BLaER1 (cell line): ENCODE results near the gene NAPG.
A peak's percentile ranks its signal among the peaks of the same experiment; 100 is the strongest.

Experiments
- H3K27ac ChIP-seq: shearing (Covaris generic); formaldehyde crosslinking; 2 replicates; pipeline ENCODE4 v1.8.1; 2022
- H3K27me3 ChIP-seq: shearing (Covaris generic); formaldehyde crosslinking; 2 replicates; pipeline ENCODE4 v1.8.1; 2022
- H3K36me3 ChIP-seq: shearing (Covaris generic); formaldehyde crosslinking; 2 replicates; pipeline ENCODE4 v1.8.1; 2022
- H3K4me1 ChIP-seq: shearing (Covaris generic); formaldehyde crosslinking; 2 replicates; pipeline ENCODE4 v1.8.1; 2022
- H3K4me2 ChIP-seq: shearing (Covaris generic); formaldehyde crosslinking; 2 replicates; pipeline ENCODE4 v1.8.1; 2022
- H3K4me3 ChIP-seq: shearing (Covaris generic); formaldehyde crosslinking; 2 replicates; pipeline ENCODE4 v1.8.1; 2022
- H3K9ac ChIP-seq: shearing (Covaris generic); formaldehyde crosslinking; 2 replicates; pipeline ENCODE4 v1.8.1; 2022
- H3K9me3 ChIP-seq: shearing (Covaris generic); formaldehyde crosslinking; 2 replicates; pipeline ENCODE4 v1.8.1; 2022
- H4K20me1 ChIP-seq: shearing (Covaris generic); formaldehyde crosslinking; 2 replicates; pipeline ENCODE4 v1.8.1; 2022
- Cebpa-rat ChIP-seq: shearing (Covaris generic); IDR thresholded peaks from 2 replicates; pipeline ENCODE4 v1.8.1; 2022

The NAPG gene

DNA sequence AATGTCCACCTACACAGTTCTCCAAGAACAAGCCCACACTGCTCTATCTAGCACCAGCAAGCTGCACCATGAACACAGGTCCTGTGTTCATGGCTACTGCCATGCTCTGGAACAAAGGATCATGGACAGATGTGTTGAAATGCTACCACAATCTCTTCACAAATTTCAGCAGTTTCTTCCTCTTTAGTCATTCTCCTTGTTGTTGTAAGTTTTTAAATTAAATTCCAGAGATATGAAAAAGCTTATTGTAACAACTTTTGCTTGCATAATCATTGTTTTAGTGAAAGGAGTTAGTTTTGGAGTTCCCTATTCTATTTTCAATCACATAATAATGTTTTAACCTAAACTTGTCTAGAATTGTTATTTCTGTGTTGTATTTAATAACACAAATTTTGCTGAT, 17.2 kb upstream of the NAPG start:
- H3K36me3 ChIP-seq = no peaks in the 10 kb centered on the region
- no peak overlapping the region for H3K4me3 ChIP-seq
- TF ChIP-seq Cebpa-rat = no peak
- no peaks in the 10 kb centered on the region for H4K20me1 ChIP-seq
- H3K4me1 ChIP-seq = no peaks in the 10 kb centered on the region
- H3K9ac ChIP-seq = no peak overlapping the region
- no peak overlapping the region for H3K27ac ChIP-seq
- H3K27me3 ChIP-seq = no peaks in the 10 kb centered on the region
- no peak overlapping the region for H3K4me2 ChIP-seq
- peaks cover 53% of the 10 kb centered on the region for H3K9me3 ChIP-seq

DNA sequence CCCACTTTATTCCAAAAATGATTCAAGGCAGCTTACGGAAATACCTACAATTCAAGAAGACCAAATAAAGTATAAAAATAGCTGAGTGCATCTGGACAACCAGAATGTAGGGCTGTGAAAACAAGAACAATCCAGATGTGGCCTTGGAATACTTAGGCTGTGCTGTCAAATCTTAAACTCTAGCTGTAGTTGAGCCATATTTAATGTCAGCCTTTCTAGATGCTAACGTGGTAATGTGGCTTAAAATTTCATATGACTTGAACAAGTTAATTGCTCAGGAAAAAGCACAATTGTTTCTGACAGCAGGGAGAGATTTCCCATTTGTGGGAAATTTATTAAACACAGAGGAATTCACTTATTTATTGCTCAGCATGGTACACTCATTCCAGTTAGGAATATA, 14.6 kb upstream of the NAPG start:
- no peaks in the 10 kb centered on the region for H3K36me3 ChIP-seq
- no peaks in the 10 kb centered on the region for H3K27me3 ChIP-seq
- H3K4me1 ChIP-seq = no peaks in the 10 kb centered on the region; the same call in 1 of the 2 replicates
- no peak for TF ChIP-seq Cebpa-rat
- H4K20me1 ChIP-seq = no peaks in the 10 kb centered on the region
- H3K4me2 ChIP-seq = no peak overlapping the region
- H3K9ac ChIP-seq = no peak overlapping the region
- peaks cover 34% of the 10 kb centered on the region for H3K9me3 ChIP-seq
- no peak overlapping the region for H3K27ac ChIP-seq
- H3K4me3 ChIP-seq = no peak overlapping the region

DNA sequence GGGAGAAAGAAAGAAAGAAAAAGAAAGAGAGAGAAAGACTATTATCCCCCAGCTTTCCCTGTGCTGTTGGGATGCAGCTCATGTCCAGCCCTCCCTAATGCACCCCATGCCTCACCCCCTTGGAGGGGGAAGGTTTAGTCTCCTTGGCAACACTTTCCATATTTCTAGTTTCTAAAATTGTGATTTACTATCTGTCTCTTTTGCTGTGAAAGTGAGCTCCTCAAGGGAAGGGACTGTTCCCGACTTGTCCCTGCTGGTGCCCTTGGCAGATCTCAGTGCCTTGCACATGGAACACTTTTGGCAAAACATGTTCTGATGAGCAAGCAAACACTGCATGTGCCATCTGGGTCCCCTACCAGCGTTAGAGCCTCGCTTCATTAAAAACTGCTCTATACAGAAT, 11.7 kb upstream of the NAPG start:
- H3K9me3 ChIP-seq = peaks cover 10% of the 10 kb centered on the region
- no peaks in the 10 kb centered on the region for H3K36me3 ChIP-seq
- no peak overlapping the region for H3K4me3 ChIP-seq
- H3K4me1 ChIP-seq = peaks cover 19% of the 10 kb centered on the region
- H3K9ac ChIP-seq = no peak overlapping the region
- no peak overlapping the region for H3K4me2 ChIP-seq
- H4K20me1 ChIP-seq = no peaks in the 10 kb centered on the region
- H3K27ac ChIP-seq = no peak overlapping the region
- H3K27me3 ChIP-seq = no peaks in the 10 kb centered on the region
- TF ChIP-seq Cebpa-rat = no peak

DNA sequence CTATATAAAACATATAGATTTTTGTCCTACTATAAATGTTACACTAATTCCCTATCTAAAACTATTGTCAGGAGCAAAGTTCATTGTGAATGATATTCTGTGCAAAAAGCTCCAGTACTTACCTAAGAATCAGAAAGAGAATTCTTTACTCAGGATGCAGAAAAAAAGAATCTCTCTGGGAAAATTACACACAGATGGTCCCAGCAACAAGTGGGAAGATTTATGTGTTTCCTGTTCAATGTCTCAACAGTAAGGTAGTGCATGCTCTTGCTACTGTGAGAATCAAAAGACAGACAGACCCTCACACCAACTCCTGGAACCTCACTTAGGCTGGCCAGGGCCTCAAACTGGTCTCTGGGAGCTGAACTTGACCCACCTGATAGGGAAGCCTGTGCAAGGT, 11.2 kb upstream of the NAPG start:
- Histone ChIP-seq H3K4me1 (peaks cover 24% of the 10 kb centered on the region), H3K9me3 (peaks cover 5% of the 10 kb centered on the region), H3K4me3 (no peak overlapping the region), H4K20me1 (no peaks in the 10 kb centered on the region), H3K9ac (no peak overlapping the region), H3K27ac (no peak overlapping the region), H3K36me3 (no peaks in the 10 kb centered on the region), H3K4me2 (no peak overlapping the region), H3K27me3 (no peaks in the 10 kb centered on the region)
- no peak for TF ChIP-seq Cebpa-rat

DNA sequence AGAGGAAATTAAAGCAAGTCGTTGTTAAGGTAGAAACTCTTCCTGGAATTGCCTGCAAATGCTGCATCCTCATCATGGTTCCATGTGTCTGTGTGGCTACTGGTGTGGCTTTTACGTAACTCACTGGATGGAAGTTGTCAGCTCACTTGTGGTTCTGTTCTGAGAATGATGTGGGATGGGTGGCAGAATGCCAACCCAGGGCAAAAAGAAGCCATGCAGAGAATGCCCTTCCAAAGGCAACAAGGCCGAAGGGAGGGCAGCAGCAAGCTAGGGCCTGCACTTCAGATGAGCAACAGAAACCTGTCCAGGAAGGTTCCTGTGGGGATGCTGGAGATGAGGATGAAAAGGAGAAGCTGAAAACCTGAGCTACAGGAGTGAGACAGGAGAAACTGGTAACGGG, 10.4 kb upstream of the NAPG start:
- Histone ChIP-seq H4K20me1 (no peaks in the 10 kb centered on the region), H3K36me3 (no peaks in the 10 kb centered on the region), H3K9me3 (no peaks in the 10 kb centered on the region; the same call in 1 of the 2 replicates), H3K4me2 (no peak overlapping the region; the same call in 1 of the 2 replicates), H3K9ac (no peak overlapping the region), H3K4me3 (no peak overlapping the region), H3K27me3 (no peaks in the 10 kb centered on the region), H3K27ac (no peak overlapping the region), H3K4me1 (peaks cover 27% of the 10 kb centered on the region)
- no peak for TF ChIP-seq Cebpa-rat

DNA sequence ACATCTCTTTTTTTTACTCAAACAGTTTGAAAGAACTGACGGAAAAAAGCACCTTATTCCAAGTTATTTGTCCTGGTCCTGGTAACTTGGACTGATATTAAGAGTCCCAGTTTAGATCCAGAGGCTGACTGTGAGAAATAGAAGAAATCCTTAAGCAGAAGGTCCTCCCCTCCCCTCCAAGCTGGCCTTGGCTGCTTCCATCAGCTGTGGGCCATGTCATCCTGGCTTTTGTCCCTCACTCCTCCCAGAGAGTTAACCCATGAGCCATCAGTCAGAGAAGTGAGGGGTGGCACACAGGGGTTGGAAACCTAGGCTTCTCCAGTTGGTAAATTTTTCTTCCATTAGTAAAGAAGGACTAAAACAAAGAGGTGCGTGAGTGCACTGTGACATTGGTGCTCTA, 9.7 kb upstream of the NAPG start:
- no peaks in the 10 kb centered on the region for H4K20me1 ChIP-seq
- no peaks in the 10 kb centered on the region for H3K27me3 ChIP-seq
- no peak overlapping the region for H3K9ac ChIP-seq
- no peaks in the 10 kb centered on the region for H3K36me3 ChIP-seq
- TF ChIP-seq Cebpa-rat = no peak
- H3K4me1 ChIP-seq = peaks cover 27% of the 10 kb centered on the region
- no peak overlapping the region for H3K27ac ChIP-seq
- H3K4me2 ChIP-seq = no peak overlapping the region
- H3K9me3 ChIP-seq = no peaks in the 10 kb centered on the region; the same call in 1 of the 2 replicates
- H3K4me3 ChIP-seq = no peak overlapping the region

DNA sequence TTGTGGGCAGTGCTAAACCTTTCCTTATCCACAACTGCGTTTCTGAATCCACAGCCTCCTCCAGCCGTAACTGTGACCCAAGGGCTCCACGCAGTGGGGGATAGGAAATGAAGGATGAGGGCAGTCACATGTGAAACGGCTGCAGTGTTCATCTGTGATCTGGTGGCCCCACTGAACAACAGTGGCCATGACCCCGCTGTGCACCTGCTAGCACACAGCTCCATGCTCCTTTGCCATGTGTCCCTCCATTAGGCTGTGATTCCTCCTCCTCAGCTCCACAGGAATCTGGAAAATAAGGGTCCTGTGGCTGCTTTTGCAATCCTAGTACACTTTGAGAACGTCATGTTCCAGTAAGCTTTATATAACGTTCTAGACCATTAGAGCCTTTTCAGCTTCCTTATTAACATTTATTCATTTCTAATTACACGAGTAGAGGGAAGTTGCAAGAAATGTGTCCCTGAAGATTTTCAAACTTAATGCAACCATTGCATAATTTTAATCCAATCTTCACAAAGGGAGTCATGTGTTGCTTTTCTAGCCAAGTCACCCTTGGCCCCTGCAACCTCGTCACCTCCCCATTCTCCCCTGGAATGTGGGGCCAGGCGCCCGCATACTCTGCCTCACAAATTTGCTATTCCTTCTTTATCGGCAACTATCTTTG, 7.1 kb upstream of the NAPG start:
- H3K4me2 ChIP-seq = peak overlapping the region; percentile 78
- no peak for TF ChIP-seq Cebpa-rat
- no peaks in the 10 kb centered on the region; the same call in 1 of the 2 replicates for H3K9me3 ChIP-seq
- H3K4me3 ChIP-seq = no peak overlapping the region
- peaks cover 27% of the 10 kb centered on the region for H3K4me1 ChIP-seq
- H3K27ac ChIP-seq = no peak overlapping the region
- H4K20me1 ChIP-seq = no peaks in the 10 kb centered on the region
- H3K36me3 ChIP-seq = no peaks in the 10 kb centered on the region
- H3K27me3 ChIP-seq = no peaks in the 10 kb centered on the region
- no peak overlapping the region for H3K9ac ChIP-seq

DNA sequence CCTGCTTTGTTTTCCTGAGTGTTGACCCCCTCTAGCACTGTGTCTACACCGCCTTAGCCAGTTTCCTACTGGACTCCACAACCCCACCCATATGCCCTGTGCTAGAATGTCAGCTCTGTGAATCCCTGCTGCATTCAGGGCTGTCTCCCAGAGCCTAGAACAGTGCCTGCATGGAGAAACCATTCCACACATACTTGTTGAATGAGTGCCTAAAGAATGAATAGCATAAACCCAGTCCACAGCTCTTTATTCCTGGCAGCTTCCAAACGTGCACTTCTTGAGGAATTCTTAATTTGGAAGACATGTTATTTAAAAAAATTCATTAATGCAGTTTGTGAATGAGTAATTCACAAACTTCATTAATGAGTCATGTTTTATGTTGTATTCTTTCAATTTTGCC, 6.5 kb upstream of the NAPG start:
- Histone ChIP-seq H4K20me1 (no peaks in the 10 kb centered on the region), H3K4me2 (peak overlapping the region; percentile 78), H3K9me3 (no peaks in the 10 kb centered on the region; the same call in 1 of the 2 replicates), H3K4me3 (no peak overlapping the region), H3K9ac (no peak overlapping the region), H3K27ac (peak overlapping the region; percentile 33), H3K4me1 (peaks cover 27% of the 10 kb centered on the region), H3K36me3 (no peaks in the 10 kb centered on the region), H3K27me3 (no peaks in the 10 kb centered on the region)
- no peak for TF ChIP-seq Cebpa-rat

DNA sequence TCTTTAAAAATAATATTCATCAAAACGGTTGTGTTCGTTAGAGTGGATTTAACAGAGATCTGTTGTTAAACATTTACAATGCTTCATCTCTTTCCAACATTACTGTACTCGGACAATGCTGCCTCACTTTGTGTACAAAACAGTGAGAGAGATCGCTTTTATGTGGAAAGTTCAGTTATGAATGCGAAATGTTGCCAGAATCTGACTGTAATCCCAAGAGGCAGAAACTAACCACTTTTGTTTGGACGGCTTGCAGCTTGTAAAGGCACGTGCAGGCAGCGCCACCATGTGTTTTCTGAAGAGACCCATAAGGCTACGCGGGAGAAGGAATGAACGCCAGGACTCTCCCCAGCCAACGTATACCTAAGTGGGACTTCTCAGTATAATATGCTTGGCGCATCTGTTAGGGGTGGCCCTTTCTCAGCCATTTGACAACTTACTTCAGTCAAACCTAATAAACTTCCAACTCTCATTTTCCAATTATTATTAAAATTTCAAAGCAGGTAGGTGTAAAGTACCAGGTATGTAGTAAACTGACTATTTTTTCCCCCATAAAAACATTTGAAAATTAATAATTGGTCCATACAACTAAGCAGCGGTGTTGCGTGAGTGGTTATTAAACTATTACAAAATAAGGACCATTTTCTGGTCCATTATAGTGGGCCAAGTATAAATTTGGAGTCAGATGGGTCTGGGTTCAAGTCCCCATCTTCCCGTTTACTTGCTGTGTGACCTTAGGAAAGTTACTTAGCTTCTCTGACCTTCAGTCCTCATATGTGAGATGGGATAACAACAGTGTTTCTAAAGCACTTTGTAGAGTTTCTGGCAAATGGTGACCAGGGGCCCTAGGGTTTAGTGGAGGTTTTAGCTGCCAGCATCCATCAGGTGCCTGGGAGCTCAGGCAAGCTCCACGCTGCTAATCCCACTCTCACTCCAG, 5.6 kb upstream of the NAPG start:
- Histone ChIP-seq H3K4me2 (peak overlapping the region; percentile 78), H3K9ac (no peak overlapping the region), H3K4me1 (peaks cover 32% of the 10 kb centered on the region), H4K20me1 (no peaks in the 10 kb centered on the region), H3K27ac (peak overlapping the region; percentile 33; the same call in 1 of the 2 replicates), H3K9me3 (no peaks in the 10 kb centered on the region; the same call in 1 of the 2 replicates), H3K27me3 (no peaks in the 10 kb centered on the region), H3K4me3 (no peak overlapping the region; the same call in 1 of the 2 replicates), H3K36me3 (no peaks in the 10 kb centered on the region)
- no peak for TF ChIP-seq Cebpa-rat

DNA sequence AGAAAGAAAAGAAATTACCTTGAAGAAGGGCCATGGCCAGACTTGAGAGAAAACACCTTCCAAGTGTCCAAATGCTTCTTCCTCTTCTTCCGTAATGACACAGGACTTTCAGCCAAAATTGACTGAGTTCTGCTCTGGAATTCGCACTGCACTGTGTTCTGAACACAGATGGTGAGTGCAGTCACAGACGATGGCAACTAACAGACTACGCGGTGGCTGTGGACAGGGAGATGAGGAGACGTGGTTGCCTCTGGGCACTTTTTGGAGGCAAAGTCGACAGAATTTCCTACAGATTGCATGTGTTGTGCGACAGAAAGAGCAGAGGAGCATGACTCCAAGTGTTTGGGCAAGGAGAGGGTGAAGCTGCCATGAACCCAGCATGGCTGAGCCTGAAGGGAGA, 4.3 kb upstream of the NAPG start:
- Histone ChIP-seq H3K9ac (no peak overlapping the region), H3K9me3 (no peaks in the 10 kb centered on the region; the same call in 1 of the 2 replicates), H3K4me3 (no peak overlapping the region), H3K4me2 (no peak overlapping the region), H3K27me3 (no peaks in the 10 kb centered on the region), H3K36me3 (no peaks in the 10 kb centered on the region), H3K4me1 (peaks cover 37% of the 10 kb centered on the region), H4K20me1 (peaks cover 4% of the 10 kb centered on the region; the same call in 1 of the 2 replicates), H3K27ac (no peak overlapping the region)
- TF ChIP-seq Cebpa-rat = no peak
